ENCODE measurements around the gene BTBD8.

Gene BTBD8

DNA sequence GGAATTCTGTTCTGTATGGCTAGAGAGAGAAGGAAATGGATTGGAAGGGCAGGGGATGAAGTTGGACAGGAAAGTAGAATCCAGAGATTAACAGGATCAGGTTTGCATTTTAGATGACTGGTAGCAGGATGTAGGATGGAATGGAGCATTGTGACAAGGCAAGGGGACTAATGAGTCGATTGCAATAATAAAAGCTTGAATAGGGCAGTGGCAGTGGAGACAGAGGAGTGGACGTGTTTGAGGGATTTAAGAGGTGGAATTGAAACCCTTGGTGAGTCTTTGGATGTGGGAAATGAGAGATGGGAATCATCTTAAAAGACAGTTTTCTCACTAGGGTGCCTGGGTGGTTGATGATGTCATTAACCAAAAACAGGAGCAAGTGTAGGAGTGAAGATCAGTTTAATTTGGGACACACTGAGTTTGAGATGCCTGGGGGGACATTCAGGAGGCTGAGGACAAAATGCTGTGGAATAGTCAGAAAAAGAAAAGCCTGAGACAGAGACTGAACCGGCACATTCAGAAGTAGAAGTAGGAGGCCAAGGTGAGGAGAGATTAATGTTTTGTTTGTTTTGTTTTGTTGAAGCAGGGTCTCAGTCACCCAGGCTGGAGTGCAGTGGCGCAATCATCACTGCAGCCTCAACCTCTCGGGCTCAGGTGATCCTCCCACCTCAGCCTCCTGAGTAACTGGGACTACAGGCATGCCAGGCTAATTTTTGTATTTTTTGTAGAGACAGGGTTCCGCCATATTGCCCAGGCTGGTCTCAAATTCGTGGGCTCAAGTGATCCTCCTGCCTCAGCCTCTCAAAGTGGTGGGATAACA, 108.5 kb downstream of the BTBD8 start:
- no peaks in the 10 kb centered on the region for H3K79me2 ChIP-seq (ENCODE audit: insufficient read depth, low read length)

DNA sequence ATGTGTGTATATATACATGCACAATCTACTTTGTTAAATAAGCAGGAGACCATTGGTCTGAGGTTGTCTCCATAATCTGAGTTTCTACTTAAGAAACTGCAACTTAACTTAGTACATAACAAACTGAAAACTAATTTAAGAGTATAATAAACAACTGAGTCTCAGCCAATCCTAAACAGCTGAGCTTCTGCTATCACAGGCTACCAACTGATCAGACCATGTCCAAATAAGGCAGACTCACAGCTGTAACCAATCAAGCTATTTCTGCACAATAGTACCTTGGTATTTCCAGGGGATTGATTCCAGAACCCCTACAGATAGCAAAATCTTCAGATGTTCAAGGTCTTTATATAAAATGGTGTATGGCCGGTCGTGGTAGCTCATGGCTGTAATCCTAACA, 111.6 kb downstream of the BTBD8 start:
- TF ChIP-seq, protein P1, sequence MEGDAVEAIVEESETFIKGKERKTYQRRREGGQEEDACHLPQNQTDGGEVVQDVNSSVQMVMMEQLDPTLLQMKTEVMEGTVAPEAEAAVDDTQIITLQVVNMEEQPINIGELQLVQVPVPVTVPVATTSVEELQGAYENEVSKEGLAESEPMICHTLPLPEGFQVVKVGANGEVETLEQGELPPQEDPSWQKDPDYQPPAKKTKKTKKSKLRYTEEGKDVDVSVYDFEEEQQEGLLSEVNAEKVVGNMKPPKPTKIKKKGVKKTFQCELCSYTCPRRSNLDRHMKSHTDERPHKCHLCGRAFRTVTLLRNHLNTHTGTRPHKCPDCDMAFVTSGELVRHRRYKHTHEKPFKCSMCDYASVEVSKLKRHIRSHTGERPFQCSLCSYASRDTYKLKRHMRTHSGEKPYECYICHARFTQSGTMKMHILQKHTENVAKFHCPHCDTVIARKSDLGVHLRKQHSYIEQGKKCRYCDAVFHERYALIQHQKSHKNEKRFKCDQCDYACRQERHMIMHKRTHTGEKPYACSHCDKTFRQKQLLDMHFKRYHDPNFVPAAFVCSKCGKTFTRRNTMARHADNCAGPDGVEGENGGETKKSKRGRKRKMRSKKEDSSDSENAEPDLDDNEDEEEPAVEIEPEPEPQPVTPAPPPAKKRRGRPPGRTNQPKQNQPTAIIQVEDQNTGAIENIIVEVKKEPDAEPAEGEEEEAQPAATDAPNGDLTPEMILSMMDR (IDR thresholded peaks at IDR 0.05; ENCODE audit: insufficient read depth, low read length, poor library complexity, severe bottlenecking), result no peak
- TF ChIP-seq EZH2phosphoT487 (conservative IDR thresholded peaks at IDR 0.05; ENCODE audit: low read length), result no peak
- Histone ChIP-seq H2AFZ (ENCODE audit: low read depth, low read length, severe bottlenecking) (no peak overlapping the region), H3K4me3 (ENCODE audit: insufficient read depth, low read length, poor library complexity, severe bottlenecking) (no peak overlapping the region), H3K27ac (ENCODE audit: low read depth, low read length) (no peak overlapping the region), H3K9me2 (replicated peaks; ENCODE audit: insufficient read depth, low read length) (no peaks in the 10 kb centered on the region), H3F3A (ENCODE audit: insufficient read depth) (no peaks in the 10 kb centered on the region), H3K9ac (ENCODE audit: low read length) (no peak overlapping the region), H3K36me3 (ENCODE audit: low read length) (no peaks in the 10 kb centered on the region), H4K20me1 (ENCODE audit: low read depth, low read length) (no peaks in the 10 kb centered on the region), H3K27me3 (ENCODE audit: low read length) (no peaks in the 10 kb centered on the region), H3K9me3 (ENCODE audit: insufficient read depth, low read length) (no peaks in the 10 kb centered on the region), H3K4me2 (ENCODE audit: low read depth, low read length, poor library complexity, severe bottlenecking) (no peak overlapping the region), H3K79me2 (ENCODE audit: insufficient read depth, low read length) (no peaks in the 10 kb centered on the region)

More for the DNA sequence above, 108.5 kb downstream of the BTBD8 start:
- H3K27ac ChIP-seq (ENCODE audit: low read depth, low read length), result no peak overlapping the region
- H3K36me3 ChIP-seq (ENCODE audit: low read length), result no peaks in the 10 kb centered on the region
- H3K27me3 ChIP-seq (ENCODE audit: low read length), result no peaks in the 10 kb centered on the region
- no peaks in the 10 kb centered on the region for H3K9me2 ChIP-seq (replicated peaks; ENCODE audit: insufficient read depth, low read length)
- TF ChIP-seq EZH2phosphoT487 (conservative IDR thresholded peaks at IDR 0.05; ENCODE audit: low read length), result no peak
- TF ChIP-seq, protein P1 (IDR thresholded peaks at IDR 0.05; ENCODE audit: insufficient read depth, low read length, poor library complexity, severe bottlenecking), result no peak
- no peak overlapping the region for H3K4me3 ChIP-seq (ENCODE audit: insufficient read depth, low read length, poor library complexity, severe bottlenecking)
- no peak overlapping the region for H2AFZ ChIP-seq (ENCODE audit: low read depth, low read length, severe bottlenecking)
- no peak overlapping the region for H3K4me2 ChIP-seq (ENCODE audit: low read depth, low read length, poor library complexity, severe bottlenecking)
- no peak overlapping the region for H3K9ac ChIP-seq (ENCODE audit: low read length)
- H3K9me3 ChIP-seq (ENCODE audit: insufficient read depth, low read length), result no peaks in the 10 kb centered on the region
- H4K20me1 ChIP-seq (ENCODE audit: low read depth, low read length), result no peaks in the 10 kb centered on the region
- H3F3A ChIP-seq (ENCODE audit: insufficient read depth), result no peaks in the 10 kb centered on the region

DNA sequence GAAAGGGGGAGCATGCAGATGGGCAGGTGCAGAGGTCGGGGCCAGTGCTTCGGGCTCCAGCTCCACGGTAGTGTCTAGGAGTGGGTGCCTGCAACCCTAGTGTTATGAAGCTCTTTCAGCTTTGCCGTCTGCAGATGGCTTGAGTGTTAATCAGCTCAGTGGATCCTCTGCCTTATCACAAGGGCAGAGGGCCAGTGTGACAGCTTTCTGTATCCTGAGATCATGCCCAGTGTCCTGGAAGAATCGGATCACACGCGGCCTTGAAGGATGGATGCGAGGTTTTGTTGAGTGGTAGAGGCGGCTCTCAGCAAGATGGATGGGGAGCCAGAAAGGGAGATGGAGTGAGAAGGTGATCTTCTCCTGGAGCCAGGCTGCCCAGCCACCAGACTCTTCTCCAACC, 112.1 kb downstream of the BTBD8 start:
- Histone ChIP-seq H3K9me2 (replicated peaks; ENCODE audit: insufficient read depth, low read length) (no peaks in the 10 kb centered on the region), H4K20me1 (ENCODE audit: low read depth, low read length) (no peaks in the 10 kb centered on the region), H3K79me2 (ENCODE audit: insufficient read depth, low read length) (no peaks in the 10 kb centered on the region), H3K4me3 (ENCODE audit: insufficient read depth, low read length, poor library complexity, severe bottlenecking) (no peak overlapping the region), H3K27me3 (ENCODE audit: low read length) (no peaks in the 10 kb centered on the region), H3K4me2 (ENCODE audit: low read depth, low read length, poor library complexity, severe bottlenecking) (no peak overlapping the region), H3K36me3 (ENCODE audit: low read length) (no peaks in the 10 kb centered on the region), H3K9me3 (ENCODE audit: insufficient read depth, low read length) (no peaks in the 10 kb centered on the region), H3K9ac (ENCODE audit: low read length) (no peak overlapping the region), H3K27ac (ENCODE audit: low read depth, low read length) (no peak overlapping the region), H3F3A (ENCODE audit: insufficient read depth) (no peaks in the 10 kb centered on the region), H2AFZ (ENCODE audit: low read depth, low read length, severe bottlenecking) (no peak overlapping the region)
- TF ChIP-seq, protein P1 (IDR thresholded peaks at IDR 0.05; ENCODE audit: insufficient read depth, low read length, poor library complexity, severe bottlenecking), result no peak
- TF ChIP-seq EZH2phosphoT487 (conservative IDR thresholded peaks at IDR 0.05; ENCODE audit: low read length), result no peak

All from SU-DHL-6 (cell line).